ENCODE measurements around the gene GPX4.

The GPX4 gene

GRCh38 chr19:1063909-1064660 lies 39.7 kb upstream of the GPX4 start:
- ChIA-PET POLR2A (interaction anchor here (1.0 to 1.1 kb wide), 2 partner anchors 24 to 38 kb away, joined by 3 to 4 read pairs; partner anchors contain the start of genes ABCA7 and CNN2), CTCF (interaction anchor here (0.8 to 3.5 kb wide), 14 partner anchors 7 to 180 kb away, joined by 3 to 15 read pairs (median 5); partner anchors contain the start of gene ABCA7)
- H3K4me3 ChIP-seq (ENCODE audit: low read depth, low read length): no peak overlapping the region
- DNase-seq (ENCODE audit: low read depth, low spot score): no peak
- TF ChIP-seq, protein P1, sequence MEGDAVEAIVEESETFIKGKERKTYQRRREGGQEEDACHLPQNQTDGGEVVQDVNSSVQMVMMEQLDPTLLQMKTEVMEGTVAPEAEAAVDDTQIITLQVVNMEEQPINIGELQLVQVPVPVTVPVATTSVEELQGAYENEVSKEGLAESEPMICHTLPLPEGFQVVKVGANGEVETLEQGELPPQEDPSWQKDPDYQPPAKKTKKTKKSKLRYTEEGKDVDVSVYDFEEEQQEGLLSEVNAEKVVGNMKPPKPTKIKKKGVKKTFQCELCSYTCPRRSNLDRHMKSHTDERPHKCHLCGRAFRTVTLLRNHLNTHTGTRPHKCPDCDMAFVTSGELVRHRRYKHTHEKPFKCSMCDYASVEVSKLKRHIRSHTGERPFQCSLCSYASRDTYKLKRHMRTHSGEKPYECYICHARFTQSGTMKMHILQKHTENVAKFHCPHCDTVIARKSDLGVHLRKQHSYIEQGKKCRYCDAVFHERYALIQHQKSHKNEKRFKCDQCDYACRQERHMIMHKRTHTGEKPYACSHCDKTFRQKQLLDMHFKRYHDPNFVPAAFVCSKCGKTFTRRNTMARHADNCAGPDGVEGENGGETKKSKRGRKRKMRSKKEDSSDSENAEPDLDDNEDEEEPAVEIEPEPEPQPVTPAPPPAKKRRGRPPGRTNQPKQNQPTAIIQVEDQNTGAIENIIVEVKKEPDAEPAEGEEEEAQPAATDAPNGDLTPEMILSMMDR (IDR thresholded peaks at IDR 0.05; ENCODE audit: insufficient read depth, low read length, missing control alignments): no peak

- ChIA-PET CTCF (interaction anchor here (0.7 to 3.5 kb wide), 19 partner anchors 8 to 188 kb away, joined by 3 to 15 read pairs (median 4); partner anchors contain the start of gene ABCA7), POLR2A (interaction anchor here (0.5 to 1.1 kb wide), 3 partner anchors 25 to 262 kb away, joined by 3 to 4 read pairs (median 3); partner anchors contain the start of genes ABCA7 and CNN2)
- no peak for DNase-seq (ENCODE audit: low read depth, low spot score)
- H3K4me3 ChIP-seq (ENCODE audit: low read depth, low read length): no peak overlapping the region
- TF ChIP-seq, protein P1 (IDR thresholded peaks at IDR 0.05; ENCODE audit: insufficient read depth, low read length, missing control alignments): peak; percentile 82
These were observed 38.9 kb upstream of the GPX4 start for GRCh38 chr19:1064661-1065605.

GRCh38 chr19:1065606-1066109 lies 38.1 kb upstream of the GPX4 start:
- no peak for DNase-seq (ENCODE audit: low read depth, low spot score)
- TF ChIP-seq, protein P1 (IDR thresholded peaks at IDR 0.05; ENCODE audit: insufficient read depth, low read length, missing control alignments): no peak
- no peak overlapping the region for H3K4me3 ChIP-seq (ENCODE audit: low read depth, low read length)
- CTCF ChIA-PET: interaction anchor here (0.6 to 3.5 kb wide), 12 partner anchors 9 to 157 kb away, joined by 3 to 15 read pairs (median 4); partner anchors contain the start of gene ABCA7
- POLR2A ChIA-PET: no interaction called here

GRCh38 chr19:1066251-1066747 lies 37.5 kb upstream of the GPX4 start:
- H3K4me3 ChIP-seq (ENCODE audit: low read depth, low read length): no peak overlapping the region
- TF ChIP-seq, protein P1 (IDR thresholded peaks at IDR 0.05; ENCODE audit: insufficient read depth, low read length, missing control alignments): no peak
- ChIA-PET POLR2A (no interaction called here), CTCF (interaction anchor here (0.6 to 3.5 kb wide), 6 partner anchors 10 to 47 kb away, joined by 3 to 15 read pairs (median 3); no protein-coding TSS in a partner anchor)
- DNase-seq (ENCODE audit: low read depth, low spot score): no peak

DNA sequence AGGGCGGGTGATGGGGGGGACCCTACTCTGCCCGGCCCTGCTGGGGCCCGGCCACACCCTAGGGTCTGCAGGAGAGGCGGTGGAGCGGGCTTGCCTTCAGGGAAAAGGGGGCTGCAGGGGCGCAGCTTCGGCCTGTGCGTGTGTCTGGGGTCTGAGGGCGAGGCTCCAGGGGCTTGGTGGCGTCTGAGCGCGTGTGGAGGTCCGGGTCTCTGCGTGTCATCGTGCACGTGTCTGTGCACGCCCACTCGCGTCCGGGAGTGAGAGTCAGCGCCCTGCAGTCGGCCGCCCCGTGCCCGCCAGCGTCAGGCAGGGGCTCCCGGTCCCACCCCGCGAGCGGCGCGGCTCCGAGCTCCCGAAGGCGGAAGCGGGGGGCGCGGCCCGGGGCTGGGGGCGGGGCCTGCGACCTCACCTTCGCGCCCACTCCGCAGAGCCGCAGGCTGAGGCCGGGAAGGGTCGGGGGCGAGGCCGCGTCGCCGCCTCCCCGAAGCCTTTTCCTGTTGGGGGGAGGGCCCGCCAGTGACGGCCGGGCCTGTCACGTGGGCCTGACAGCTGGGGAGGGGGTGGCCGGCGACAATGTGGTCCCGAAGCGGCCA lies 37.0 kb upstream of the GPX4 start, which contains the start of gene ARHGAP45:
Gene ARHGAP45 (plus strand): TSS at position 420 of the 593 bp plus-strand sequence. CDS start 239 bp downstream, outside the sequence.
- DNase-seq (ENCODE audit: low read depth, low spot score): no peak
- H3K4me3 ChIP-seq (ENCODE audit: low read depth, low read length): peak within 1 kb of the TSS; percentile 34
- POLR2A ChIA-PET: no interaction called here
- TF ChIP-seq, protein P1 (IDR thresholded peaks at IDR 0.05; ENCODE audit: insufficient read depth, low read length, missing control alignments): no peak
- CTCF ChIA-PET: interaction anchor here (0.8 to 3.5 kb wide), 5 partner anchors 13 to 128 kb away, joined by 3 to 15 read pairs (median 4); no protein-coding TSS in a partner anchor

All from AG04449 (cell line).